NCI-H82 (cell line): ENCODE measurements around the gene MMP19.
"Not testable (repeated sequence)": the region's sequence is repeated elsewhere in the genome, so short reads cannot be mapped to it uniquely, and the experiment has no call there.

Experiments
- DNase-seq: peaks from one replicate; lab custom pipeline; 2025; lab: John Stamatoyannopoulos, UW

The MMP19 gene

GRCh38 chr12:55843431-55843830 is 695 bp upstream of the MMP19 start:
- DNase-seq = no peak

- DNase-seq = no peak
These were observed 2.0 kb downstream of the MMP19 start for GRCh38 chr12:55840581-55841351.

GRCh38 chr12:55839345-55840140 is 3.2 kb downstream of the MMP19 start:
- DNase-seq = no peak

- no peak for DNase-seq
These were observed 4.4 kb downstream of the MMP19 start for GRCh38 chr12:55838361-55838760.

GRCh38 chr12:55834400-55834799 is 8.3 kb downstream of the MMP19 start:
- DNase-seq = not testable (repeated sequence)

- no peak for DNase-seq
These were observed 9.7 kb downstream of the MMP19 start for GRCh38 chr12:55833056-55833455.

- peak; percentile 43 for DNase-seq
These were observed 11.3 kb downstream of the MMP19 start for GRCh38 chr12:55831447-55831815.

GRCh38 chr12:55830601-55831446 is 11.9 kb downstream of the MMP19 start:
- DNase-seq = peak; percentile 69

GRCh38 chr12:55829967-55830600 is 12.7 kb downstream of the MMP19 start:
- DNase-seq = peak; percentile 69

- DNase-seq = no peak
These were observed 14.4 kb downstream of the MMP19 start for GRCh38 chr12:55828357-55828756.

GRCh38 chr12:55827806-55828205 is 14.9 kb downstream of the MMP19 start:
- DNase-seq = no peak

GRCh38 chr12:55824726-55825125 is 18.0 kb downstream of the MMP19 start:
- DNase-seq = no peak

GRCh38 chr12:55823419-55823818 is 19.3 kb downstream of the MMP19 start:
- DNase-seq = no peak

GRCh38 chr12:55822228-55822627 is 20.5 kb downstream of the MMP19 start:
- DNase-seq = peak; percentile 14

- DNase-seq = peak; percentile 19
These were observed 22.1 kb downstream of the MMP19 start for GRCh38 chr12:55820679-55821078.

GRCh38 chr12:55818886-55819285 is 23.9 kb downstream of the MMP19 start:
- no peak for DNase-seq

GRCh38 chr12:55818140-55818728 is 24.5 kb downstream of the MMP19 start:
- DNase-seq = peak; percentile 83

GRCh38 chr12:55817345-55818139 is 25.2 kb downstream of the MMP19 start, which contains the start of the genes ORMDL2 and SARNP:
Gene ORMDL2 (plus strand): TSS chr12:55818041. CDS start chr12:55819000, 959 bp downstream.
Gene SARNP (minus strand): TSS chr12:55817724. CDS start chr12:55817701, 23 bp downstream.
- DNase-seq = peak; percentile 100

GRCh38 chr12:55816881-55817344 is 25.8 kb downstream of the MMP19 start:
- DNase-seq = peak; percentile 34

- DNase-seq = no peak
These were observed 27.3 kb downstream of the MMP19 start for GRCh38 chr12:55815473-55815872.
